SH-SY5Y (cell line): ENCODE results near the gene C11orf58.

Experiments used
- GATA2 ChIP-seq: IDR thresholded peaks from 2 replicates; pipeline ENCODE4 v1.6.1; 2011; ENCODE audit warnings: mild to moderate bottlenecking, low read depth, low read length
- GATA3 ChIP-seq: IDR thresholded peaks from 2 replicates; pipeline ENCODE4 v1.6.1; 2011; ENCODE audit warnings: low read depth, mild to moderate bottlenecking, low read length, moderate library complexity

C11orf58 gene

GRCh38 chr11:16750417-16750816 lies 12.0 kb downstream of the C11orf58 start:
- no peak for TF ChIP-seq GATA2
- no peak for TF ChIP-seq GATA3

DNA sequence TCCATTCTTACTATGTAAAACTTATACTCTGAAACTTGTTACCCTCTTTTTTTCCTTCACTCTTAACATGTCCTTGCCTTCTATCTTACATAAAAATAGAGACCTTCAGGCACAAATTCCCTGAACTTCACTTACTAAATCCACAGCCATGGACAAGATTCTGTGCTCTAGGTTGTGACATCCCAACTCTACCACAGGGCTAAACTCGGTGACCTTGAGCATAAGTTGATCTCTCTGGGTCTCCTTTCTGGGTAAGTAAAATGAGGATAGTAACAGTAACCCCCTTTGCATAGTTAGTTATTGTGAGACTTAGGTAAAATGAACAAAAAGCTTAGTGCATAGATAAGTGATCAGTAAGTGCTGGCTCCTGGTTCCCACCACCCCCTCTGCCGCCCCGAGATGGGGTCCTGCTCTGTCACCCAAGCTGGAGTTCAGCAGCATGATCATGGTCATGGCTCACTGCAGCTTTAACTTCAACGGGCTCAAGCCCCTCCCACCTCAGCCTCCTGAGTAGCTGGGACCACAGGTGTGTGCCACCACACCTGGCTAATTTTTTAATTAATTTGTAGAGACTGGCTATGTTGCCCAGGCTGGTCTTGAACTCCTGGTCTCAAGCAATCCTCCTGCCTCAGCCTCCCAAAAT lies 20.1 kb downstream of the C11orf58 start:
- no peak for TF ChIP-seq GATA2
- TF ChIP-seq GATA3 = no peak

GRCh38 chr11:16759857-16760508 lies 21.5 kb downstream of the C11orf58 start:
- TF ChIP-seq GATA2 = no peak
- no peak for TF ChIP-seq GATA3

DNA sequence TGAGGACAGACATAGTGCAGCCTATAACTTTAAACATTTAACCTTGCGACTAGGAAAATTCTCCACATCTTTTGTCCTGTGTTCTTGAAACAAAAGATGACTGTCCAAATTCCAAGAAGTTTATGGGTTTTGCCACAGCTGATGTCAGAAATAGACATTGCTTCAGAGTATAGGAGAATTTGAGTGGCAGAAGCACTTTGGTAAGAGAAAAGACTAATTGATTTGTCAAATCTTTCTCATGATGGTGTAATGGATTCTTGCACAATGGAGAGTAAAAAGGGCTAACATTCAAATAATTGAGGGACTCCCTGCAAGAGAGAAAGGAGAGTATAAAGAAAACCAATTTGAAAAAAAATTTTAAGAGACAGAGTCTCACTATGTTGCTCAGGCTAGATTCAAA lies 25.3 kb downstream of the C11orf58 start:
- no peak for TF ChIP-seq GATA2
- TF ChIP-seq GATA3 = no peak

GRCh38 chr11:16764888-16765287 lies 26.4 kb downstream of the C11orf58 start:
- TF ChIP-seq GATA3 (no peak), GATA2 (no peak)

- TF ChIP-seq GATA3 = no peak
- TF ChIP-seq GATA2 = no peak
Observed at GRCh38 chr11:16767137-16767536, 28.7 kb downstream of the C11orf58 start.

- TF ChIP-seq GATA3 = no peak
- no peak for TF ChIP-seq GATA2
Observed at GRCh38 chr11:16767957-16768356, 29.5 kb downstream of the C11orf58 start.

GRCh38 chr11:16769386-16769785 lies 30.9 kb downstream of the C11orf58 start:
- TF ChIP-seq GATA3 (no peak), GATA2 (no peak)

GRCh38 chr11:16770016-16770415 lies 31.6 kb downstream of the C11orf58 start:
- TF ChIP-seq GATA2 = no peak
- no peak for TF ChIP-seq GATA3

- TF ChIP-seq GATA3 (no peak), GATA2 (no peak)
Observed at GRCh38 chr11:16771350-16772140, 33.1 kb downstream of the C11orf58 start.

GRCh38 chr11:16772141-16772512 lies 33.7 kb downstream of the C11orf58 start:
- no peak for TF ChIP-seq GATA3
- TF ChIP-seq GATA2 = no peak

- no peak for TF ChIP-seq GATA2
- TF ChIP-seq GATA3 = no peak
Observed at GRCh38 chr11:16773981-16774935, 35.8 kb downstream of the C11orf58 start.

GRCh38 chr11:16774936-16775613 lies 36.6 kb downstream of the C11orf58 start:
- TF ChIP-seq GATA2 (no peak), GATA3 (no peak)
